ENCODE measurements around the gene PLEKHB1. TPM values are rescaled to one million over a fixed set of nuclear protein-coding genes. Genes with fewer than 3 reads are reported as not detected.

The PLEKHB1 gene
- total RNA-seq, 4 donors from 2014 or later: 4.7 to 12.5 (median 6.3) TPM

DNA sequence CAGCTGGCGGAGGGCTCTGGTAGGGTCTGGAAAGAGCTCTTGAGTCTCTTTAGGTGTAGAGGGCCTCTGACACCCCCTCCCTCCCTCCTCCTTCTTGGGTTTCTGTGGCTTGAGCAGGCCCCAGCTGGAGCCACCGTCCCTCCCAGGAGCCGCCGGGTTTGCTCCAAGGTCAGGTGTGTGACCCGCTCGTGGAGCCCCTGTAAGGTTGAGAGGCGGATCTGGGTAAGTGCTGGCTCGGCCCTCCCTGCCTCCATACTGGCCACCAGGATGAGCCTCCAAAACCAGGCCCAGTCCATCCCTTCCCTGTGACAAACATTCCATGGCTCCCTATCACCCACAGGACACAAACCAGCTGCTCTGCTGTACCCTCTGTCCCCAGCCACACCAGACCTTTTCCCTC, 9.3 kb downstream of the PLEKHB1 start:
- Histone ChIP-seq H3K27me3 (no peaks in the 10 kb centered on the region), H3K36me3 (no peaks in the 10 kb centered on the region), H3K9me3 (no peaks in the 10 kb centered on the region), H3K4me1 (peaks cover 7% of the 10 kb centered on the region), H3K4me3 (no peak overlapping the region), H3K27ac (no peak overlapping the region)
- DNase-seq (ENCODE audit: low spot score in 2 of 2): peak in 1 of 2 donors; percentile 70
- TF ChIP-seq, protein P1, sequence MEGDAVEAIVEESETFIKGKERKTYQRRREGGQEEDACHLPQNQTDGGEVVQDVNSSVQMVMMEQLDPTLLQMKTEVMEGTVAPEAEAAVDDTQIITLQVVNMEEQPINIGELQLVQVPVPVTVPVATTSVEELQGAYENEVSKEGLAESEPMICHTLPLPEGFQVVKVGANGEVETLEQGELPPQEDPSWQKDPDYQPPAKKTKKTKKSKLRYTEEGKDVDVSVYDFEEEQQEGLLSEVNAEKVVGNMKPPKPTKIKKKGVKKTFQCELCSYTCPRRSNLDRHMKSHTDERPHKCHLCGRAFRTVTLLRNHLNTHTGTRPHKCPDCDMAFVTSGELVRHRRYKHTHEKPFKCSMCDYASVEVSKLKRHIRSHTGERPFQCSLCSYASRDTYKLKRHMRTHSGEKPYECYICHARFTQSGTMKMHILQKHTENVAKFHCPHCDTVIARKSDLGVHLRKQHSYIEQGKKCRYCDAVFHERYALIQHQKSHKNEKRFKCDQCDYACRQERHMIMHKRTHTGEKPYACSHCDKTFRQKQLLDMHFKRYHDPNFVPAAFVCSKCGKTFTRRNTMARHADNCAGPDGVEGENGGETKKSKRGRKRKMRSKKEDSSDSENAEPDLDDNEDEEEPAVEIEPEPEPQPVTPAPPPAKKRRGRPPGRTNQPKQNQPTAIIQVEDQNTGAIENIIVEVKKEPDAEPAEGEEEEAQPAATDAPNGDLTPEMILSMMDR (IDR thresholded peaks at IDR 0.05): no peak
- no peak for TF ChIP-seq EP300 (IDR thresholded peaks at IDR 0.05)
- no peak for TF ChIP-seq POLR2AphosphoS5 (IDR thresholded peaks at IDR 0.05)
- no peak for TF ChIP-seq POLR2A (IDR thresholded peaks at IDR 0.05)
- WGBS: 91% methylated on average over 7 of the region's 8 CpGs

DNA sequence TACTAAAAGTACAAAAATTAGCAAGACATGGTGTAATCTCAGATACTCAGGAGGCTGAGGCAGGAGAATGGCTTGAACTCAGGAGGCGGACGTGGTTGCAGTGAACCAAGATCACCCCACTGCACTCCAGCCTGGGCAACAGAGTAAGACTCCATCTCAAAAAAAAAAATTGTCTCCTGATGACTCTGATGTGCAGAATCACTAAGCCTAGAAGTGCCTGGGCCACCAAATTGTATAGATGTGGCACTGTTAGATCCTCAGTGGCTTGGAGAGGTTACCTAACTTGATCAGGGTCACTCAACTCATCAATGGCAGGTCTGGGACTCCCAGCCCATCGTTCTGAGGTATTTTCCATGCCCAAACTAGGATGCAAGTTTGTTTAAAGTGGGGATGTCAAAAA, 10.6 kb downstream of the PLEKHB1 start:
- no peak overlapping the region for H3K4me3 ChIP-seq
- H3K27ac ChIP-seq: no peak overlapping the region
- H3K4me1 ChIP-seq: peaks cover 15% of the 10 kb centered on the region
- H3K27me3 ChIP-seq: no peaks in the 10 kb centered on the region
- 97% methylated on average over 3 of the region's 3 CpGs for WGBS
- H3K36me3 ChIP-seq: no peaks in the 10 kb centered on the region
- peak in 1 of 2 donors; percentile 31 for DNase-seq (ENCODE audit: low spot score in 2 of 2)
- TF ChIP-seq EP300 (IDR thresholded peaks at IDR 0.05) (no peak), POLR2AphosphoS5 (IDR thresholded peaks at IDR 0.05) (no peak), POLR2A (IDR thresholded peaks at IDR 0.05) (no peak)
- TF ChIP-seq, protein P1 (IDR thresholded peaks at IDR 0.05): no peak
- no peaks in the 10 kb centered on the region for H3K9me3 ChIP-seq

DNA sequence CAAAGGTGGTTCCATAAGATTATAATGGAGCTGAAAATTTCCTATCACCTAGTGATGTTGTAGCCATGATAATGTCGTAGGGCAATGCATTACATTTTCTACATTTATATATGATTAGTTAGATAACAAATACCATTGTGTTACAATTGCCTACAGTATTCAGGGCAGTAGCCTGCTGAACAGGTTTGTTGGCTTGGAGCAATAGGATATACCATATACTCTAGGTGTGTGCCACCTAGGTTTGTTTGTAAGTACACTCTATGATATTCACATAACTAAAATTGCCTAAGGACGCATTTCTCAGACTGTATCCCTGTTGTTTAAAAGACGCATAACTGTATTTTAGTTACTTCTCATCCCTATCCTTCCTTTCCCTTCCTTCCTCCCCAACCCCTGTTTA, 13.6 kb downstream of the PLEKHB1 start:
- 84% methylated on average over 3 of the region's 3 CpGs for WGBS
- Histone ChIP-seq H3K36me3 (no peaks in the 10 kb centered on the region), H3K4me3 (no peak overlapping the region), H3K27ac (no peak overlapping the region), H3K4me1 (peaks cover 15% of the 10 kb centered on the region), H3K9me3 (no peaks in the 10 kb centered on the region), H3K27me3 (no peaks in the 10 kb centered on the region)
- TF ChIP-seq EP300 (IDR thresholded peaks at IDR 0.05) (no peak), POLR2AphosphoS5 (IDR thresholded peaks at IDR 0.05) (no peak), POLR2A (IDR thresholded peaks at IDR 0.05) (no peak)
- TF ChIP-seq, protein P1 (IDR thresholded peaks at IDR 0.05): no peak
- no peak for DNase-seq (ENCODE audit: low spot score in 2 of 2)

DNA sequence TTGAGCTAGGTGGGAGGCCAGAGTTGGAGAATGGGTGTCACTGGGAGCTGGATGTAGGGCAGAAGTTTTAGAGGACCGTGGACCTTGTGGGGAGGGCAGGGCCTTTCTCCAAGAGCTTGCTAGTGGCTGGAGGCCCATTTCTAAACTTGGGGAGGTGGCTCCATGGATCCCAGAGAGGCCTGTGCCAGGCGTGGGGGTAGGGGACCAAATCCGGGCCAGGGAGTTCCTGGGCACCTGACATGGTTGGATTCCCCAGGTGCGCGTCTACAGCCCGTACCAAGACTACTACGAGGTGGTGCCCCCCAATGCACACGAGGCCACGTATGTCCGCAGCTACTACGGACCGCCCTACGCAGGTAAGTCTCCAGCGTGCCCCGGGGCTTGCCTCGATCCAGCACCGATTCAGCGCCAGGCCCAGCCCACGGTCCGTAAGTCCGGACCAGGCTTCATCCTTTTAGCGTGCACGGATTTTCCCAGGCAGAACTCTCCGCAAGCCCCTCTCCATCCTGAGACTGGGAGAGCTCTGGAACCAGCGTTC, 14.2 kb downstream of the PLEKHB1 start:
- WGBS: 64% methylated on average over 3 of the region's 25 CpGs
- H3K4me1 ChIP-seq: peaks cover 15% of the 10 kb centered on the region
- no peaks in the 10 kb centered on the region for H3K36me3 ChIP-seq
- peak overlapping the region; percentile 31 for H3K4me3 ChIP-seq
- H3K9me3 ChIP-seq: no peaks in the 10 kb centered on the region
- H3K27me3 ChIP-seq: no peaks in the 10 kb centered on the region
- TF ChIP-seq, protein P1 (IDR thresholded peaks at IDR 0.05): no peak
- no peak for TF ChIP-seq EP300 (IDR thresholded peaks at IDR 0.05)
- TF ChIP-seq POLR2A (IDR thresholded peaks at IDR 0.05): no peak
- TF ChIP-seq POLR2AphosphoS5 (IDR thresholded peaks at IDR 0.05): no peak
- no peak for DNase-seq (ENCODE audit: low spot score in 2 of 2)
- no peak overlapping the region for H3K27ac ChIP-seq

DNA sequence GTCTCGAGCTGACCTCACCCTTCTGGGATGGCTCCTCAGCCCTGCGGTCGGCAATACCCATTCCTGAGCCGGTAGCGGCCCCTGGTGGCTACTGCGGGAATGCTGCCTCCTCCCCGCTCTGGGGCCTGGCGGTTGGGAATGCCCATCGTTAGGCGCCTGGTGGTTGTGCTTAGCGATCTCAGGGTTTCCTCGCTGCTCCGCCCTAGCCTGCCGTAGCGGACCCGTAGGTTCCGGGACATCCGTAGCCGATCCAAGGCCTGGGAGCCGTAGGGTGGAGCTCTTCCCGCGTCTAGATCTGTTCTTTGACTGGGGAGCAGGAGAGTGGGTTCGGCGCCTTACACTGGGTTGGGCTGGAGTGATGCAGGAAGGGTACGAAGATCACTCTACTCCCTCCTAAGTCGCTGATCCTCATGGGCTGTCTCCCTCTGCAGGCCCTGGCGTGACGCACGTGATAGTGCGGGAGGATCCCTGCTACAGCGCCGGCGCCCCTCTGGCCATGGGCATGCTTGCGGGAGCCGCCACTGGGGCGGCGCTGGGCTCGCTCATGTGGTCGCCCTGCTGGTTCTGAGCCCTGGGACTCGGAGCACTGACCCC, 14.8 kb downstream of the PLEKHB1 start:
- Histone ChIP-seq H3K4me3 (peak overlapping the region; percentile 31), H3K9me3 (no peaks in the 10 kb centered on the region), H3K36me3 (no peaks in the 10 kb centered on the region), H3K4me1 (peaks cover 15% of the 10 kb centered on the region), H3K27me3 (no peaks in the 10 kb centered on the region), H3K27ac (no peak overlapping the region)
- 4% methylated on average over 28 of the region's 40 CpGs for WGBS
- TF ChIP-seq POLR2A (IDR thresholded peaks at IDR 0.05): no peak
- TF ChIP-seq, protein P1 (IDR thresholded peaks at IDR 0.05): peak; percentile 93 to 96
- peak in 1 of 3 donors; percentile 53 for TF ChIP-seq POLR2AphosphoS5 (IDR thresholded peaks at IDR 0.05)
- no peak for TF ChIP-seq EP300 (IDR thresholded peaks at IDR 0.05)
- peak; percentile 93 to 94 for DNase-seq (ENCODE audit: low spot score in 2 of 2)
